Measurements from ENCODE around the gene COA1.

The COA1 gene

DNA sequence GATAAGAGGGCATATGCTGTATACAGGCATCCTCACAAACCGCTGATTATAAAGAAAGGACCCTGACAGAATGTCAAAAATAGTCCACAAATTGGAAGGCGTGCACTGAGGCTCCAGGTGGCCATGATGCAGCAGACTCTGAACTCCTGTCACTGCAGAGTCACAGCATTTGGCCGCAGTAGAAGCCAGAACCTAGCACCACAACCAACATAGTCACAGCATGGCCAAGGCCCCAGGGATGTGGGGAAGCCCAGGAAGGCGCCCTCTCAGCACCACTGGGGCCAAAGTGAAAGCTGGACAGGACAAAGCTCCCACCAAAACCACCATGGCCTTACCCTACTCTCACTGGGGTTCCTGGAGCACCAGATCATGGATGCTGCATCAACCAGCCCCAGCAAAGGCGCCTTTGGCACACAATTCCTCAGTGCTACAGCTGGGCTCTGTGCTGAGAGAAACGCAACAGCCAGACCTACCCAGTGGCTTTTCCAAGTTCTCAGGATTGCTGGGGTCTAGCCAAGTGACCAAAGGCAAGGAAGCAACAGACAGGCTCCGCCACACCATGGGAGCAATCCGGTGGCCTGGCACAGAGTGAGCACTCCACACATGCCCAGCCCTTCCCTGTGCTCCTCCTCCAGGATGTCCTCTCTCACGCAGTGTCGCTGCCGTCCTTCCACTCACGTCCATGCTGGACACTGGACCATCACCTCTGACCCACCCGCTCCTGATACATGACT, 86.3 kb downstream of the COA1 start:
- TF ChIP-seq, protein P1, sequence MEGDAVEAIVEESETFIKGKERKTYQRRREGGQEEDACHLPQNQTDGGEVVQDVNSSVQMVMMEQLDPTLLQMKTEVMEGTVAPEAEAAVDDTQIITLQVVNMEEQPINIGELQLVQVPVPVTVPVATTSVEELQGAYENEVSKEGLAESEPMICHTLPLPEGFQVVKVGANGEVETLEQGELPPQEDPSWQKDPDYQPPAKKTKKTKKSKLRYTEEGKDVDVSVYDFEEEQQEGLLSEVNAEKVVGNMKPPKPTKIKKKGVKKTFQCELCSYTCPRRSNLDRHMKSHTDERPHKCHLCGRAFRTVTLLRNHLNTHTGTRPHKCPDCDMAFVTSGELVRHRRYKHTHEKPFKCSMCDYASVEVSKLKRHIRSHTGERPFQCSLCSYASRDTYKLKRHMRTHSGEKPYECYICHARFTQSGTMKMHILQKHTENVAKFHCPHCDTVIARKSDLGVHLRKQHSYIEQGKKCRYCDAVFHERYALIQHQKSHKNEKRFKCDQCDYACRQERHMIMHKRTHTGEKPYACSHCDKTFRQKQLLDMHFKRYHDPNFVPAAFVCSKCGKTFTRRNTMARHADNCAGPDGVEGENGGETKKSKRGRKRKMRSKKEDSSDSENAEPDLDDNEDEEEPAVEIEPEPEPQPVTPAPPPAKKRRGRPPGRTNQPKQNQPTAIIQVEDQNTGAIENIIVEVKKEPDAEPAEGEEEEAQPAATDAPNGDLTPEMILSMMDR (IDR thresholded peaks at IDR 0.05; ENCODE audit: extremely low read depth, insufficient read depth, missing control alignments), result no peak
- DNase-seq (ENCODE audit: low spot score), result no peak
- in situ Hi-C loops (cut with MboI; ENCODE audit: low pct_unique_long_range_greater_than_20kb, low sequenced_read_pairs, unreplicated experiment), result no loop called here

DNA sequence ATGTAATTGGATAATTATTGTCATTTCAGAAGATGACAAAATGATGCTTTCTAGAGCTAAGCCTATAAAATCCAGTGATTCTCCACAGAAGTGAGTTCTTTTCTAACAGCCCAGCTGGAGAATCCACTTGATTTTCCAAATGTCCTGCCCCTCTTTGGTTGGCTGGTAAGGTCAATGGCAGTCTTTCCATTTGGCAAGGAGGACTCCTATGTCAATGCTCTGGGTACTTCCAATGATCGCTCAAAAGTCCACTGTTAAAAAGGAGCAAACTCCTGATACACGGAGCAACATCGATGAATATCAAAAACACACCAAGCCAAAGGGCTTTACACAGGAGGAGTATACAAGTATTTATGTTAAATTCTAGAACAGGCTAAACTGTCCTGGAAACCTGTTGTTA, 88.6 kb downstream of the COA1 start:
- TF ChIP-seq, protein P1 (IDR thresholded peaks at IDR 0.05; ENCODE audit: extremely low read depth, insufficient read depth, missing control alignments), result no peak
- in situ Hi-C loops (cut with MboI; ENCODE audit: low pct_unique_long_range_greater_than_20kb, low sequenced_read_pairs, unreplicated experiment), result no loop called here

DNA sequence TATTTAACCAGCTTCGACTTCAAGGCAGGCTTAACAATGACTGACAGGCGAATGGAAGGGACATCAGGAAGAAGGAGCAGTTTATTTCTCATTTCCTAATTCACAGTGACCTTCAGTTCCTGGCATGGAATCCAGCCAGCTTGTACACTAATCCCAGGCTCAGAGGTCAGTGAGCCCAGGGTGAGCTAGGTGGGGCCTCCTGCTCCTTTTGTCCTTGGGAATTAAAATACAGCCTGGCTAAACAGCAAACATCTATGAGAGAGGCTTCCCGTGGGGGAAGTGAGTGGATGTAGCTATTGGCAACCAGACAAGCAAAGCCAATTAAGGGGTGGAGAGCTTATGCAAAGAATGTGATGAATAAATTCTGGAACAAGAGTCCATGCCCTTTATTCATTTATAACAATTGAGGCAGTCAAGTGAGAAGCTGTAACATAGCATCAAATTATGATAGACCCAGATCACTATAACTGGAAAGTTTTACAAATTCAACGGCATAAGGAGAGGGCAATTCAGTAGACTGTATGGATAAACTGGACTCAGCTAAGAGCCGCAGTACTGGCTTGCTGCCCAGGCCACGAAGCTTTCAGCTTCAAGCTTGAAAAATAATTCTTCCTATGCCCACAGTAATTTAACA, 89.3 kb downstream of the COA1 start:
- in situ Hi-C loops (cut with MboI; ENCODE audit: low pct_unique_long_range_greater_than_20kb, low sequenced_read_pairs, unreplicated experiment), result no loop called here
- DNase-seq (ENCODE audit: low spot score), result no peak
- TF ChIP-seq, protein P1 (IDR thresholded peaks at IDR 0.05; ENCODE audit: extremely low read depth, insufficient read depth, missing control alignments), result no peak

More for the DNA sequence above, 88.6 kb downstream of the COA1 start:
- no peak for DNase-seq (ENCODE audit: low spot score)

DNA sequence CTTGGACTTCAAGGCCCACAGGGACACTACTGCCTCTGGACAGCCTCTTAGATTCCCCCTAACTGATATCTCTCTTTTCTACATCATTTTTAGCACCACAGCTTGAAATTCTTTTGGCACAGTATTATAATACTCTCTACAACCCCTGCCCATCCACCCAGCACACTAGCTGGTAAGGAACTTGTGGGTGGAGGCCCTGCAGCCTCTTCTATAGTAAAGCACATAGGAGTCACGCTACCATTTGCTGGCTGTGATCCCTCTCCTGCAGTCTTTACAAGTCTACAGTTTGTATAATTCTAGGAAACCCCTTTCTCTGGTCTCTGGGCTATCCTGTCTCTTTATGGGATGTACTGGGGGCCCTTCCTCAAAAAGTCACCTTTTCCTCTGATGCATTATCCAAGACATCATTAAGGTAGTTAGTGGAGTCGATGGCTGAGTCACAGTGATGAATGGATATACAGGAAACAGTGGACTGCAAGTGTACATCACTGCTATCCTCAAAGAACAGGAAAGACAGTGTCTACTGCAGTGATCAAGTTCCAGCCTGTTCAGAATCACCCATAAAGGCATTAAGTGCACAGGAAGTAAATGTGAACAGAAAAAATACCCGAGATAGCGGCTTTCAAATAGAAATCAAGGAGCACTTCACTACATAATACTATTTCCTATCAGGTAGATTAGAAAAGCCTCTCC, 92.1 kb downstream of the COA1 start:
- TF ChIP-seq, protein P1 (IDR thresholded peaks at IDR 0.05; ENCODE audit: extremely low read depth, insufficient read depth, missing control alignments), result no peak
- in situ Hi-C loops (cut with MboI; ENCODE audit: low pct_unique_long_range_greater_than_20kb, low sequenced_read_pairs, unreplicated experiment), result no loop called here
- DNase-seq (ENCODE audit: low spot score), result no peak

DNA sequence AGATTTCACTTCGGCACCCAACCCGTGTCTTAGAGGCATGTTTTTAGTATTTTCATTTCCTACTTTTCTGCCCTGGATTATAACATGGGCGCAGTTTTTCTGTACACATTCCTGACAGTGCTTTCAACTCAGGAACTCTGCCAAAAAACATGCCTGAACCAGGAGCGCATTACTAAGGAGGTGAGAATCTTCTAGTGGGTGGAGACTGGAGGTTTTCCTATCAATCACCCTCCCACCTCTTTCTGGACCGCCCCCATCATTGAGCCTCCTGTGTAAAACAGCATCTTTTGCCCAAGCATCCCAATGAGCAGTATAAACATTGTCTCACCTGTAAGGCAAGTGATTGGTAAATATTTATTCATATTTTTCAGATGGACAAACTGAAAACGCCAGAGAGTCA, 93.2 kb downstream of the COA1 start:
- in situ Hi-C loops (cut with MboI; ENCODE audit: low pct_unique_long_range_greater_than_20kb, low sequenced_read_pairs, unreplicated experiment), result no loop called here
- no peak for DNase-seq (ENCODE audit: low spot score)

DNA sequence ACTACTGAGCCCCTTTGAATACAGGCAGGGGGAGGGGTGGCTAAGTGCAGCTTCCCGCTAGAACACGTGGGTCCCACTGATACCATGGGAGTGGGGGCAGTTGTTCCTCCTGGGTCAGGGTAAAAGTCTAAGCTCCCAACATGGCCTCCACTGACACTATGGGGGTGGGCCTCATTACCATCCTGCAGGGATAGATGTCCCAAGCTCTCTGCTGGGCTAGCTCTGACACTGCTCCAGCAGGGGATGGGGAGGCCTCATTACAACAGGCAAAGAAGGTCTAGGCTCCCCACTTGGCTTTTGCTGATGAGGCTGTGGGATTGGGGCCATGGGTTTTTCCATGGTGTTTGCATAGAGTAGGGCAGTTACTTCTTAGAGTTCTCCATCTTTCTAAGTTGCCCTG, 94.9 kb downstream of the COA1 start:
- TF ChIP-seq, protein P1 (IDR thresholded peaks at IDR 0.05; ENCODE audit: extremely low read depth, insufficient read depth, missing control alignments), result no peak
- in situ Hi-C loops (cut with MboI; ENCODE audit: low pct_unique_long_range_greater_than_20kb, low sequenced_read_pairs, unreplicated experiment), result no loop called here
- DNase-seq (ENCODE audit: low spot score), result no peak

More for the DNA sequence above, 93.2 kb downstream of the COA1 start:
- TF ChIP-seq, protein P1 (IDR thresholded peaks at IDR 0.05; ENCODE audit: extremely low read depth, insufficient read depth, missing control alignments), result no peak
